Adrenal gland (tissue), 5 donors: Measurements from ENCODE around the gene USF1.

Experiments
- CTCF ChIP-seq, 6 experiments: fragments of 450-650 bp in 4 of 6; fragments of 200-600 bp in 2 of 6; sonication (generic) in 1 of 6; IDR thresholded peaks; 1 replicate in 5 of 6; 2 replicates in 1 of 6; pipeline versions ENCODE4 v1.5.1 to v1.8.0; 2016 to 2021; ENCODE audit warnings: antibody characterized with exemption in 6 of 6, mild to moderate bottlenecking in 2 of 6, moderate library complexity in 1 of 6
- POLR2A ChIP-seq, 2 donors: fragments of 450-650 bp; IDR thresholded peaks; one replicate each; pipeline ENCODE4 v1.6.1; 2017; ENCODE audit warnings: antibody characterized with exemption in 2 of 2, mild to moderate bottlenecking in 2 of 2, moderate library complexity in 1 of 2
- donor health status: DM: no; HTN: no; CAD: no.

- TF ChIP-seq CTCF (IDR thresholded peaks at IDR 0.05): no peak
- TF ChIP-seq POLR2A (IDR thresholded peaks at IDR 0.05): no peak
Measured at GRCh38 chr1:161039154-161039545, 6.6 kb downstream of the USF1 start.
